ENCODE data around the gene ANKRD49. TPM values are rescaled to one million over a fixed set of nuclear protein-coding genes. Genes with fewer than 3 reads are reported as not detected.

Gene ANKRD49
- total RNA-seq, 1 donor from 2014 or later, result 18.9 TPM

DNA sequence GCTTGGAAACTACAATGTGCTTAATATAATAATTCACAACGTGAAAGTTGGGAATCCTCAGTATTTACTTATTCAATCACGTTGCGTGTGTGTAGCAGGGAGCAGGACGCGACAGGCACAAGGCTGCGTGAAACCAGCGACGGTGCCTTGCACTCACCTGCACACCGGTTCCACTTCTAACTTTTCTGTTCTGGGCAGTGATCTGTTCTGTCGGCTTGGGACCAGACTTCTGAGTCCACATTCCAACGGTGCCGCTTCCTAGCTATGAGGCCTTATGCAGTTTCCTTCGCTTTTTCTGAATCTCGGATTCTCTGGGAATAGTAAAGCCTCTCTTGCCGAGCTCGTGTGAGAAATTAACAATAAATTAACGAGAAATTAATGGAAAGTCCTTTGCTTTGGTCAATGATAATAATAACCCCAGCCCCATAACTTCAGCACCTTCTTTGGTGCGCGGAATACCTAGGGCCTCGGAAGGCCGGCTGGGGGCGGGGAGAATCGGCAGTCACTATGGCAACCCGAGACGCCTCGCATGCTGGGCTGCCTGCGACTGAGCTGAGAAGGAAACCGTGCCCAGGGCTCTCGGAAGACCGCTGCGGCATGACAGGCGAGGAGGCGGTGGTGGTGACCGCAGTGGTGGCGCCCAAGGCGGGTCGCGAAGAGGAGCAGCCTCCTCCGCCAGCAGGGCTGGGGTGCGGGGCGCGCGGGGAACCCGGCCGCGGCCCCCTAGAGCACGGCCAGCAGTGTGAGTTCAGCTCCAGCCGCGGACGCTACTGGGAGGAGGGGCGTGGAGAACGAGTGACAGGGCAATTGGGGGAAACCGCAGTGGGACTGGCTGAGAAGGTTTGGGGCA, 18.4 kb downstream of the ANKRD49 start, which contains the start of gene C11orf97:
Gene C11orf97, plus strand, starts transcription at position 530 of the 850 bp plus-strand sequence. Its CDS starts 68 bp downstream, at position 598.
- Mint-ChIP-seq H3K4me3 (peak within 1 kb of the TSS; percentile 86), H3K27ac (no peak within 1 kb of the TSS), H3K4me1 (peaks cover 6% of the 10 kb centered on the region), H3K27me3 (ENCODE audit: insufficient read depth, low read depth) (peaks cover 10% of the 10 kb centered on the region), H3K36me3 (no peaks in the 10 kb centered on the region), H3K9me3 (no peaks in the 10 kb centered on the region)
- Histone ChIP-seq H3K27ac (no peak within 1 kb of the TSS), H3K9me3 (ENCODE audit: low read depth) (no peaks in the 10 kb centered on the region), H3K79me2 (ENCODE audit: low read depth) (no peaks in the 10 kb centered on the region), H4K20me1 (ENCODE audit: low read depth) (no peaks in the 10 kb centered on the region), H3K36me3 (no peaks in the 10 kb centered on the region), H3K4me1 (no peaks in the 10 kb centered on the region), H3K4me2 (peak within 1 kb of the TSS; percentile 85), H3K9ac (no peak within 1 kb of the TSS), H3K4me3 (peak within 1 kb of the TSS; percentile 59), H2AFZ (replicated peaks) (peak within 1 kb of the TSS; percentile 68), H3F3A (ENCODE audit: low read depth) (no peaks in the 10 kb centered on the region), H3K27me3 (peaks cover 55% of the 10 kb centered on the region)
- DNase-seq (ENCODE audit: low spot score), result peak; percentile 90
- TF ChIP-seq EZH2 (IDR thresholded peaks at IDR 0.05), result peak; percentile 38
- no peak for TF ChIP-seq EZH2phosphoT487 (IDR thresholded peaks at IDR 0.05)
- TF ChIP-seq, protein P1, sequence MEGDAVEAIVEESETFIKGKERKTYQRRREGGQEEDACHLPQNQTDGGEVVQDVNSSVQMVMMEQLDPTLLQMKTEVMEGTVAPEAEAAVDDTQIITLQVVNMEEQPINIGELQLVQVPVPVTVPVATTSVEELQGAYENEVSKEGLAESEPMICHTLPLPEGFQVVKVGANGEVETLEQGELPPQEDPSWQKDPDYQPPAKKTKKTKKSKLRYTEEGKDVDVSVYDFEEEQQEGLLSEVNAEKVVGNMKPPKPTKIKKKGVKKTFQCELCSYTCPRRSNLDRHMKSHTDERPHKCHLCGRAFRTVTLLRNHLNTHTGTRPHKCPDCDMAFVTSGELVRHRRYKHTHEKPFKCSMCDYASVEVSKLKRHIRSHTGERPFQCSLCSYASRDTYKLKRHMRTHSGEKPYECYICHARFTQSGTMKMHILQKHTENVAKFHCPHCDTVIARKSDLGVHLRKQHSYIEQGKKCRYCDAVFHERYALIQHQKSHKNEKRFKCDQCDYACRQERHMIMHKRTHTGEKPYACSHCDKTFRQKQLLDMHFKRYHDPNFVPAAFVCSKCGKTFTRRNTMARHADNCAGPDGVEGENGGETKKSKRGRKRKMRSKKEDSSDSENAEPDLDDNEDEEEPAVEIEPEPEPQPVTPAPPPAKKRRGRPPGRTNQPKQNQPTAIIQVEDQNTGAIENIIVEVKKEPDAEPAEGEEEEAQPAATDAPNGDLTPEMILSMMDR (IDR thresholded peaks at IDR 0.05), result no peak

DNA sequence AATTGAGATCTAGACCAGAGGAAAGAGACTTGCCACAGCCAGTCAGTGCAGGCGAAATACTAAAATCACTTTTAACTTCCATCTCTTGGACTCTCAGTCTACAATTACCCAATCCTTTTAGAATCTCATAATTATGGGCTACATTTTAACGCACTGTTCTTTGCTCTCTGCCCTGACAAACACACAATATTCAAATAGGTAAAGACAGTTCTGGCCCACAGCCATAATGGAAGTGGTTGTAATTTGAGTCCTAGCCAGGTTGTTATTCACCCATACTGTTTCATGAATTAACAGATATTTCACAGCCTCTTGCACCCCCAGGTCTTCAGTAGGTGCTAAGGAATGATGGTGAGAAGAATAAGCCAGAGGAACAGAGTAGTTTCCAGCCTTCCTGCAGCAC, 19.3 kb downstream of the ANKRD49 start:
- TF ChIP-seq, protein P1 (IDR thresholded peaks at IDR 0.05), result no peak
- TF ChIP-seq EZH2phosphoT487 (IDR thresholded peaks at IDR 0.05) (no peak), EZH2 (IDR thresholded peaks at IDR 0.05) (no peak)
- peaks cover 6% of the 10 kb centered on the region for H3K4me1 Mint-ChIP-seq
- H3F3A ChIP-seq (ENCODE audit: low read depth), result no peaks in the 10 kb centered on the region
- no peak for DNase-seq (ENCODE audit: low spot score)
- H2AFZ ChIP-seq (replicated peaks), result no peak overlapping the region
- no peaks in the 10 kb centered on the region for H3K4me1 ChIP-seq
- H3K27me3 ChIP-seq, result peaks cover 55% of the 10 kb centered on the region
- H3K36me3 ChIP-seq, result no peaks in the 10 kb centered on the region
- H3K27ac Mint-ChIP-seq, result no peak overlapping the region
- H3K9me3 ChIP-seq (ENCODE audit: low read depth), result no peaks in the 10 kb centered on the region
- H3K4me3 ChIP-seq, result no peak overlapping the region
- H3K79me2 ChIP-seq (ENCODE audit: low read depth), result no peaks in the 10 kb centered on the region
- H4K20me1 ChIP-seq (ENCODE audit: low read depth), result no peaks in the 10 kb centered on the region
- no peak overlapping the region for H3K27ac ChIP-seq
- H3K4me3 Mint-ChIP-seq, result peak overlapping the region; percentile 1
- H3K9ac ChIP-seq, result no peak overlapping the region
- no peaks in the 10 kb centered on the region for H3K36me3 Mint-ChIP-seq
- peaks cover 10% of the 10 kb centered on the region for H3K27me3 Mint-ChIP-seq (ENCODE audit: insufficient read depth, low read depth)
- H3K4me2 ChIP-seq, result no peak overlapping the region
- no peaks in the 10 kb centered on the region for H3K9me3 Mint-ChIP-seq

DNA sequence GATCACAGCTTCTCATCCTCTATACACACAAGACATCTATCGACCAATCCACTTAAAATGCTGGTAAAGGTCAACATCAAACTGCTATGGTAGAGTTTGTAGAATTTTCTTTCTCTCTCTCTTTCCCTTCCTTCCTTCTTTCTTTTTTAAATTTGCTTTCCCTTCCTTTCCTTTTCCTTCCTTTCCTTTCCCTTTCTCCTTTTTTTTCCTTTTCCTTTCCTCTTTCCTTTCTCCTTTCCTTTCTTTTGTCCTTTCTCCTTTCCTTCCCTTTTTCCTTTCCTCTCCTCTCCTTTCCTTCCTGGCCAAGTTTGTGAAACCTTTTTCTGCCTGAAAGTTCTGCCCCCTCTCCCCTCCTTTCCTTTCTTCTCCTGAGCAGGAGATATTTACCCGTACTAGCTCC, 21.6 kb downstream of the ANKRD49 start:
- no peaks in the 10 kb centered on the region for H3K9me3 Mint-ChIP-seq
- Histone ChIP-seq H2AFZ (replicated peaks) (no peak overlapping the region), H3K79me2 (ENCODE audit: low read depth) (no peaks in the 10 kb centered on the region), H3K27me3 (peaks cover 55% of the 10 kb centered on the region), H4K20me1 (ENCODE audit: low read depth) (no peaks in the 10 kb centered on the region), H3K4me1 (no peaks in the 10 kb centered on the region), H3K4me3 (no peak overlapping the region), H3K4me2 (no peak overlapping the region), H3K9ac (no peak overlapping the region), H3F3A (ENCODE audit: low read depth) (no peaks in the 10 kb centered on the region), H3K9me3 (ENCODE audit: low read depth) (no peaks in the 10 kb centered on the region), H3K27ac (no peak overlapping the region), H3K36me3 (no peaks in the 10 kb centered on the region)
- TF ChIP-seq, protein P1 (IDR thresholded peaks at IDR 0.05), result no peak
- TF ChIP-seq EZH2 (IDR thresholded peaks at IDR 0.05) (no peak), EZH2phosphoT487 (IDR thresholded peaks at IDR 0.05) (no peak)
- H3K27me3 Mint-ChIP-seq (ENCODE audit: insufficient read depth, low read depth), result peaks cover 8% of the 10 kb centered on the region
- no peaks in the 10 kb centered on the region for H3K36me3 Mint-ChIP-seq
- no peak overlapping the region for H3K4me3 Mint-ChIP-seq
- H3K27ac Mint-ChIP-seq, result no peak overlapping the region
- DNase-seq (ENCODE audit: low spot score), result no peak
- H3K4me1 Mint-ChIP-seq, result peaks cover 6% of the 10 kb centered on the region
